ENCODE results near the gene DACT3. TPM values are rescaled to one million over a fixed set of nuclear protein-coding genes. Genes with fewer than 3 reads are reported as not detected.

The DACT3 gene
- total RNA-seq, 1 donor from 2014 or later = 17.5 TPM

DNA sequence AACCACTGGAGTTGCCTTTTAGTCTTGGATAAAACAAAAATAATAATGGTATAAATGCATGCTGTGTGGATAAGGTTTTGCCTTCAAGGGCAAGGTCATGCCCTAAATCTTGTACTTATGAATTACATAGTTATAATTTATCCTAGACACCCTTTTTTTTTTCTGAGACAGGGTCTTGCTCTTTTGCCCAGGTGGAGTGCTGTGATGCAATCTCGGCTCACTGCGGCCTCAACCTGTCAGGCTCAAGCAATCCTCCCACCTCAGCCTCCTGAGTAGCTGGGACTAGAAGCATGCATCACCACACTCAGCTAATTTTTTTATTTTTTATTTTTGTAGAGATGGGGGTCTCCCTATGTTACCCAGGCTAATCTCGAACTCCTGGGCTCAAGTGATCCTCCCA, 7.7 kb upstream of the DACT3 start:
- FAIRE-seq = no peak
- DNase-seq (ENCODE audit: low spot score in 2 of 2) = no peak

DNA sequence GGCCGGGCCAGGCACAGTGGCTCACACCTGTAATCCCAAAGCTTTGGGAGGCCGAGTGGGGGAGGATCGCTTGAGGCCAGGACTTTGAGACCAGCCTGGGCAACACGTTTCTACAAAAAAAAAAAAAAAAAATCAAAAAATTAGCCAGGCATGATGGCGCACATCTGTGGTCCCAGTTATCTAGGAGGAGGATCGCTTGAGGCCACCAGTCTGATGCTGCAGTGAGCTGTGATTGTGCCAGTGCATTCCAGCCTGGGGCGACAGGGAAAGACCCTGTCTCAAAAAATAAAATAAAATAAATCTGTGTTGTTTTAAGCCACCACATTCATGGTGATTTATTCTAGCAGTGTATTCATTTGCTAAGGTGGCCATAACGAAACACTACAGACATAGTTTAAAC, 4.1 kb upstream of the DACT3 start:
- FAIRE-seq = no peak
- DNase-seq (ENCODE audit: low spot score in 2 of 2) = no peak

DNA sequence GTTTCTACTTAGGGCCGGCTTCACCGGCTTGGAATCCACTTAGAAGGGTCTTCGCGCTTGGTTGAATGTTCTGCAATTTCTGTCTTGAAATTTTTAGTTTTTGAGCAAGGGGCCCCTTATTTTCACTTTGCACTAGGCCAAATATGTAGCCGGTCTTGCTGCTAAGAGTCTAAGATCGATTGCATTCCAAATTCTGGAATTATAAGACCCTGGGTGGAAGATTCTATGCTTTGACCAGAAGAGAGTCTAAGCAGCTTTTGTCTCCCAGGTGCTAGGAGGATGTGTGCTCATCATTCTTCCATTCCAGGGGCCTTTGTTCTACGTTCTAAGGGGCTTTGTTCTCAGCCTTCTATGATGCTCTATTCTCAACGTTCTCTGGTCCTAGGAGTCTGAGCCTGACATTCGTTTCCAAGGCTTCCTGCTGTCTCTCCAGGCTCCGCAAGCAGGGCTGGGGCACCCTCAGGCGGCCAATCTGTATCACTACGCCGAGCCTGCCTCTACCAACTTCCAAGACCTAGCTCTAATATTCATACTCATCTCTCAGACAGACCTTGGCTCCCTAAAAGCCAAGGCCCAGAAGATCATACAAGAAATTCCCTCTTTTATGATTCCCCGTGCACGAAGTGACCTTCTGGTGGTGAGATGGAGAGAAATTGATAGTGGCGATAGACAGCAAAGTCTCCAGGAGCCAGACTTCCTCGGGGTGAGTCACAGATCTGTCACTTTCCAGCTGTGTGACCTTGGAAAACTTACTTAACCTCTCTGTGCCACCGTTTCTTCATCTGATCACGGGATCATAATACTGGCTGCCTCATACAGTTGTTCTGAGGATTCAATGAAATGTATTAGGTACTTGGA, 982 bp upstream of the DACT3 start:
- DNase-seq (ENCODE audit: low spot score in 2 of 2) = peak; percentile 76 to 78
- peak; percentile 61 for FAIRE-seq

DNA sequence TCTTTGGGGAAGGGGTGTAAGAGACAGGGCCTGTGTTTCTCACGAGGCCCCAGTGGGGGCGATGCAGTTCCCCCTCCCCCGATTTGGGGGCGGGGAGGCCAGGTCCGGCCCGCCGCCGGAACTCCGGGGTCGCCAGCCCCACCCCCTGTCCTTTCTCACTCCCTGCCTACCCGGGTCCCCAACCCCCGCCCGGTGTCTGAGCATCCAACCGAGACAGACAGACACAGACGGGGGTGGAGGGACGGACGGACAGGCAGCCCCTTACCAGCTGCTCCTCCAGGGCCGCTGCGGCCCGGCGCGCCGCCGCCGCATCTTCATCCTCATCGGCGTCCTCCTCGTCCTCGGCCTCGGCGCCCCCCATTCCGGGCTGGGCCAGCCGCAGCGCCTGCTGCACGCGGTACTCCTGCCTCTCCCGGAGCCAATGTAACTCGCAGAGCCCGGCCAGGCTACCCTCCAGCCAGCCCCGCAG, 397 bp downstream of the DACT3 start:
- FAIRE-seq (no peak), DNase-seq (ENCODE audit: low spot score in 2 of 2) (no peak)

DNA sequence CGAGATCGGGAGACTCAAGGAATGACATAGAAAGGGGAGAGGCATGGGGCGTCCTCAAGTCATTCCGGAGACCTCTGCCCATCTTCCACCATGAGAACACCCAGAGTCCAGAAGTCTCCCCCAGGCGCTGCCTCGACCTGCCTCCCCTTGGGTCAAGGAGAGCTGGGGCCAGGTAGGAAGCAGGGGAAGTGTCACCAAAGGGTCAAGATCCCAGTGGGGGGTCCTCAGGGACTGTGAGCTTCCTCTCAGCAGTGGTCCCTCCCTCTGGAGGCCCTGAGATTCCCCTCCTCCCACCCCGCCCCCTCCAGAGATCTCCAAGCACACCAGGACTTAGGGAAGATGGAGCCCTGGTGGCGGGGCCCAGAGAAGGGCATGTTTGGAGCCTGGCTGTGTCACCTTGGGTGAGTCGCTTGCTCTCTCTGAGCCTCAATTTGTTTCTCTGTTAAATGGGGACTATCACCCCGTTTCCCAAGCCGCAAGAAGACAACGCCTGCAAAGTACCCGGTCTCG, 919 bp downstream of the DACT3 start:
- FAIRE-seq (no peak), DNase-seq (ENCODE audit: low spot score in 2 of 2) (no peak)

DNA sequence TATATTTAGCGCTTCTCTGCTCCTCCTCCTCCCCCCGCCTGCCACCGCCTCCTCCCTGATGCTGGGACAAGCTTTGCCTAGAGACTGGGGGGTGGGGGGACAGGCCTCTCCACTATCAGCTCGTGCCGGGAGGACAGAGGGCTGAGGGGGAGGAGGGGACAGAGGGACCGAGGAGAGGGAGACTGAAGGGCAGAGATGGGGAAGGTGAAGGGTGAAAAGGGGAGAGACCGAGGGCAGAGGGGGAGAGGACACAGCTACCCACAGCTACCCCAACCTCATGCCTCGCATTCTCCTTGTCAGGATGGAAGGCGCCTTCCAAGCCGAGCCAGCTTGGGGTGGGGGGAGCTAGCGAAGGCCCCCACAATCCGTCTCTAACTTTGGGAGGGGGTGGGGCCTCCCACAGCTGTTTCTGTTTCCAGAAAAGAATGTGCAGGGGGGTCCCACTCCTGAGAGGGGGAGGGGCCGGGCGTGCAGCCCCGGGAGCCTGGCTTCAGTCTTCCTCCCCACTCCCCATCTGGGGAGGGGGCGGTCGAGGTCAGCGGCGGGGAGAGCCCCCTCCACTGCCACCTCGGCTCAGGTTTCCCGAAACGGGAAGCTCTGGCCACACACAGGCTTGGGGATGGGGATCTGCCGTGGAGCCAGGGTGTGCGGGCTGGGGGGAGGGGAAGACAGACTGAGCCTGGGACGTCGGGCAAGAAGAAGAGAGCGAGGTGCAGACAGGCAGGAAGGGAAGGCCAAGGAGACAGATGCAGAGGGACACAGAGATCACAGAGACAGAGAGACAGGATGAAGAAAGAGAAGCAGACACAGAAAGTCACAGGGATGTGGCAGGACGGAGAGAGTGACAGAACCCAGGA, 1.6 kb downstream of the DACT3 start:
- no peak for FAIRE-seq
- DNase-seq (ENCODE audit: low spot score in 2 of 2) = no peak

DNA sequence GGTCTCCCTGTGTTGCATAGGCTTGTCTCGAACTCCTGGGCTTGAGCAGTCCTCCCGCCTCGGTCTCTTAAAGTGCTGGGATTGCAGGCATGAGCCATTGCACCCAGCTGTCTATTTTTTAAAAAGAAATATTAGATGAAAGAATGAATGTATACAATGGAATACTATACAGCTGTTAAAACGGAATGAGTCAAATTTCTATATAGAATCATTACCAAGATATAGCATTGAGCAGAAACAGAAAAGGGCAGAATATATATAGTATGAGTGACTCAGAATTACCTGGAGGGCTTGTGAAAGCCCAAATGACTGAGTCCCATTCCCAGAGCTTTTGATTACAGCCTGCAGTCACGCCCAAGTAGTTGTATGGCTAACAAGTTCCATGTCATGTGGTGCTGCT, 4.4 kb downstream of the DACT3 start:
- no peak for FAIRE-seq
- no peak for DNase-seq (ENCODE audit: low spot score in 2 of 2)

DNA sequence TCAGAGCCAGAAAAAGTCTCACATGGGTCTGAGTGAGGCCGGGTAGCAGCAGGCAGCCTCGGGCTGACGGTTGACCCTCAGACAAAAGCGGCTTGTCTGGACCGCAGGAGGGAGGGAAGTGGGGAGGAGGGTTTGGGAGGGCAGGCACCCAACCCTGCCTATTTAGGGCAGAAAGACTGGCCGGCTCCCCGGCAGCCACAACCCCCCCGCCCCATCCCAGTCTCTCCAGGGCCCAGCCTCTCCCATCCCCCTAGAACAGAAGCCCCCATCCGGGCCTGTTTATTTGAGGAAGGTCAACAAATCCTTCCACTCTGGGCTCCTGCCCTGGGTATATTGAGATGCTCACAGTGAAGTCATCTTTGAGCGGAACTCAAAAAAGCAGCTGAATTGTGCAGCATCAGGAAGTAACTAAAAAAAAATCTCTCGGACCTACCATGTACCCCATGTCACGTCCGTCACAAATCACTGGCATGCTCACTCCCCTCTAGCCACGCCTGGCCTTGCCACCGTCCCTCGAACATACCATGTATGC, 6.3 kb downstream of the DACT3 start:
- FAIRE-seq (no peak), DNase-seq (ENCODE audit: low spot score in 2 of 2) (peak; percentile 72 to 84)

DNA sequence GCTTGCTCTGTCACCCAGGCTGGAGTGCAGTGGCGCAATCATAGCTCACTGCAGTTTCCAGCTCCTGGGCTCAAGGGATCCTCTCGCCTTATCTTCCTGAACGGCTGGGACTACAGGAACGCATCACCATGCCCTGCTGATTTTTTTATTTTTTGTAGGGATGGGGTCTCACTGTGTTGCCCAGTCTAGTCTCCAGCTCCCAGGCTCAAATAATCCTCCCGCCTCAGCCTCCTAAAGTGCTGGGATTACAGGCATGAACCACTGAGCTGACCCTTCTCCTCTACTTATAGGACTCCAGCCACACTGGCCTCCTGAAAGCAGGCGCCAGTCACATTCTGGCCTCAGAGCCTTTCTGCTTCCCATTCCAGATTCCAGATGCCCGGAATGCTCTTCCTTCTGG, 10.5 kb downstream of the DACT3 start:
- DNase-seq (ENCODE audit: low spot score in 2 of 2) = no peak
- no peak for FAIRE-seq

DNA sequence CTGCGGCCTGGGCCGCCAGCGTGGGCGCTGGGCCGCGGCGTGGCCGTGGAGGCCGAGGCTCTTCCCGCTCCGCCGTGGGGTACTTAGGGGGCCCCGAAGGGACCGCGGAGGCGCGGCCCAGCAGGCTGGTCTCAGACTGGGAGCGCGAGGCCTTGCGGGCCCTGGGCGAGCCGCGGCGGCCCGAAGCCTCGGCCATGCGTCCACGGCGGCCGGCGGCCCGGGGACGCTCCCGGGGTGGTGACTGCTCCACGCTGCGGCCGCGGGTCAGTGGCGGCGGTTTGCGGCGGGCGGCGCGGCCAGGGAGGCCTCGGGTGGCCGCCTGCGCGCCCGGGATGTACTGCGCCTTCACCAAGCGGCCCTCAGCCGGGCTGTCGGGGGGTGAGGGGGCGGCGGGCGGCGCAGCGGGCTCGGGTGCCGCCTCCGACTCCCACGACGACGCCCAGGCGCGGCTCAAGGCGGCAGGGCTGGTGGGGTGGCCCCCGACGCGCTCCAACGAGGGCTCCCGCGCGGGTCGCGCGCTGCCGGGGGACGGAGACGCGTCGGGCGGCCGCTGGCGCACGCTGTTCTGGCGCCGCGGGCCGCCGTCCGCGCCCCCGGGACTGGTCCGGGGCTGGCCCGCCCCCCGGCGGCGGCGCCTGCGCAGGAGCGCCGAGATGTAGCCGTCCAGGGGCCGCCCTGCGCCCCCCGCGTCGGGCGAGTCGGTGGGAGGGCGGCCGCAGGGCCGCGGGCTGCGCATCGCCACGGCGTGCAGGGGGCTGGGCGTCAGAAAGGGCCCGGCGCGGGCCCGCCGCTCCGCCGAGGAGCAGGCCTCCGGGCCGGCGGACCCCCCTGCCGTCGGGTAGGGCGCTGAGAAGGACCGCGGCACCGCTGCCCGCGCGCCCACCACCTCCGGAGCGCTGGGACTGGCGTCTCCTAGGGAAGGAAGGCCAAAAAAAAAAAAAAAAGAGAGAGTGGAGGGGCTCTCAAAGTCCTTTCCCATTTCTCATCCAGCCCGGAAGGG, 11.7 kb downstream of the DACT3 start:
- FAIRE-seq = no peak

DNA sequence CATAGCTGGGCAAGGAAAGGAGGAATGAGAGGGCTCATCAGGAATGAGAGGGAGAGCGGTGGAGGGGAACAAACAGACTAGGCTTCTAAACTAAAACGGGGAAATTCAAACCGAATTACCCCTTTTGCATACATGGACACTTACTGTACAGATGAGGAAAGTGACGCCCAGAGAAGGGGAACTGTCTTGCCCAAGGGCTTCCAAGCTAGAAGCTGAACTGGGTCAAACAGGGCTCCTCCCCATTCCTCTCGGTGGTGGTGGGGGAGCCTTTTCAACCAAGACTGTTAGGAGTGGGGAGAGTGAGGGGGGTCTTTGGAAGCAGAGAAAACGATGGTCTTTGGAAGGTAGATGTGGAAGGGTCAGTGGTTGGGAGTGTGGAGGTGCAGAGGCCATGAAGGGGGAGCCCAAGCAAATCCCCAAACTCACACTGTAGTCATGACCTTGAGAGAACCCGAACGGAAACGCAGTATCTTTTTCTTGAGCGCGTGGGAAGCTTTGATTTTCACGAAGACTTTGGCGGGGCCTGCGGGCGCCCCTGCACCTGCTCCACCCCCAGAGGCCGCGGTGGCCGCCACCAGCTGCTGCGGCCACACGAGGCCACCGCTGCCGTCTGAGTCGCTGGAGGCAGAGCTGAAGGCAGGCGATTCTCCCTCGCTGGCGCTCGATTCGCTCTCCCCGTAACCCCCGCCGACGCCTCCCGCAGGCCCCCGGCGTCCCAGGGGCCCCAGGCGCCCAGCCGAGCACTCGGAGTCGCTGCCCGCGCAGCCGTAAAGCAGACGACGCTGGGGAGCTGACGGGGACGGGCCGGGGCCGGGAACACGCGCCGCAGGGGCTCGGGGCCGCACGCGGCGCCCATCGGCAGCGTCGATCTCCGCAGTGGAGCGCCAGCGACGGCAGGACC, 12.7 kb downstream of the DACT3 start:
- FAIRE-seq (no peak), DNase-seq (ENCODE audit: low spot score in 2 of 2) (peak in 1 of 2 donors; percentile 44)

More for the DNA sequence above, 11.7 kb downstream of the DACT3 start:
- DNase-seq (ENCODE audit: low spot score in 2 of 2) = peak in 1 of 2 donors; percentile 36

DNA sequence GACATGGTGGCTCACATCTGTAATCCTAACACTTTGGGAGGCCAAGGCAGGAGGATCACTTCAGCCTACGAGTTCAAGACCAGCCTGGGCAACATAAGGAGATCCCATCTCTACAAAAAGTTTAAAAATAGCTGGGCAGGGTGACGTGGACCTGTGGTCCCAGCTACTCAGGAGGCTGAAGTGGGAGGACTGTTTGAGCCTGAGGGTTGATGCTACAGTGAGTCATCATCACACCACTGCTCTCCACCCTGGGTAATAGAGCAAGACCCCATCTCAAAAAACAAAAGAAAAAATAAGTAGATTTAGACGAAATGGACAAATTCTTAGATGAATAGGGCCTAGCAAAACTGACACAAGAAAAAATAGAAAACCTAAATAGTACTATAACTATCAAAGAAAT, 14.6 kb downstream of the DACT3 start:
- DNase-seq (ENCODE audit: low spot score in 2 of 2) = no peak
- no peak for FAIRE-seq

DNA sequence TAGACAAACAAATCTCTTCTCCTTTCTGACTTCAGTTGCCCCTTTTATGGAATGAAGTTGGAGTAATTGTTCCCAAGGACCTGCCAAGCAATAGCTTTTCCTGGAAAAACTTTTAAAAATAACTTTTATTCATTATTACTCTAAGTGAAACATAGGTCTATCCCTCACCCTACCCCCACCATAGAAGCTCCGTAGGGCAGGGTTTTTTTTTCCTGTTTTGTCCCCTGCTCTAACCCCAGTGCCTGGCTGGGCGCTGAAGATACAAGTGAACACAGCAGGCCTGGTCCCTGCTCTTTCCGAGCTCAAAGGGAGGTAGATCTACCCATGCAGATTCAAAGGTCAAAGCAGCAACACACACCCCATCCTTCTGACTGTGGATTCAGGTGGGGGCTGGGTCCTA, 16.3 kb downstream of the DACT3 start:
- FAIRE-seq = no peak
- DNase-seq (ENCODE audit: low spot score in 2 of 2) = no peak

DNA sequence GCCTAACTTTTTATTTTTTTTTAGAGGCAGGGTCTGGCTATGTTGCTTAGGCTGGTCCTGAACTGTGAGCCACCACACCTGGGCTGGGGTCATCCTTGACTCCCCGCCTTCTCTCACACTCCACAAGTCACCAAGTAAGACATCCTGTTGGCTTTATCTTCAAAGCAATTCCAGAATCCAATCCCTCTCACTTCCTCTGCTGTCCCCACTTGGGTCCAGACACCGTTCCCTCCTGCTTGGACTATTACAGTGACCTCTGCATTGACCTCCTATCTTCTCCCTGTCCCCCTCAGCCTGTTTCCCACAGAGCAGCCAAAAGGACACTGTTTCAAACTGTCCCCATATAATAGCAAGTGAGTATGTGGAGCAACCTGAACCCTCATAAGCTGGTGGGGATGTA, 20.3 kb downstream of the DACT3 start:
- DNase-seq (ENCODE audit: low spot score in 2 of 2) = no peak
- FAIRE-seq = no peak

DNA sequence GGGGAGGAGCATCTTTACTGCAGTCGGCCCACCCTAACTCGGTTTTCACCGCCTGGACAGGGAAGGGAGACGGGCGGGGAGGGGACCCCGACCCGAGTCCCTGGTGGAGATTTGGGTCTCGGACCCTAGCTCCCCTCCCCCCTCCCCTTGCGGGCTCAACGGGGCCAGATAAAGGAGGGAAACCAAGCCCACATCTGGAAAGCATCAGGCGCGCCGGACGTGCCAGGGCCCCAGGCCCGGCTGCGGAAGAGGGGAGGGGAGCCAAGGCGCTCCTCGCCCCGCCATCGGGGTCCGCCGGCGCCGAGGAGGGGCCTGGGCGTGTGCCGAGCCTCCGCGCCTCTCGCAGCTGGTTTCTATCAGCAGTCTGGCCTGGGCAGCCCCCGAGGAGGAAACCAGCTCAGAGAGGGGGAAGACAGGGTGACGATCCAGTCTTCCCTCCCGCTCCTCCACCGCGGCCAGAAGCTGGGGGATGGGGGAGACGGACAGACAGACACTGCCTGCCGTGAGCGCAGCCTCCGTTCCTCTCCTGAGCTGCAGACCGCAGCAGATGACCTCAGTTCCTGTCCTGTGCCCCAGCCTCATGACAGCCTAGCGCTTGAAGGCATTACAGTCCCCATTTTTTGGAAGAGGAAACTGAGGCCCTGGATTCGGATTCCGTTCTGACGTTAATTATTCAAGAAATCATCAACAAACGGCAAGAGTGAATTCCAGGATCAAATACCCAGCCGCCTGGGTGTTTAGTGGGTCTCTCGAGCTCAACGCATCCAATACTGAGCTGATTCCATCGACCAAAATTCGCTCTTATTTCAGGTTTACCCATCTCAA, 21.4 kb downstream of the DACT3 start:
- FAIRE-seq (no peak), DNase-seq (ENCODE audit: low spot score in 2 of 2) (no peak)

DNA sequence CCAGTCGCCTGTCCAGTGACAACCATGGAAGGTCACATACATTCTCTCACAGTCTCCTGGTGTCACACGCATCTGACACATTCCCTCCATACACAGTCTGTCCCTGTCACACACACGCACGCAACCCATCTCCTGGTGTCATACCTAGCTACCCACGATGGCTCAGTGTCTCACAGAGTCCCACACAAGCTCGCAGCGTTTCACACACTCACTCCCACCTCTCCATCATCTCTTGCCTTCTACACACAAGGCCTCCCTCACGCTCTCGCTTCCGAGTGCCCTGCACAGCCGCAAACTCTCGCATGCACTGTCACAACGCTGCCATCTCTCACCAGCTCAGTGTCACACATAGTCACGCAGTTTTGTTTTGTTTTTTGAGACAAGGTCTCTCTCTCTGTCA, 23.8 kb downstream of the DACT3 start:
- FAIRE-seq (no peak), DNase-seq (ENCODE audit: low spot score in 2 of 2) (no peak)

DNA sequence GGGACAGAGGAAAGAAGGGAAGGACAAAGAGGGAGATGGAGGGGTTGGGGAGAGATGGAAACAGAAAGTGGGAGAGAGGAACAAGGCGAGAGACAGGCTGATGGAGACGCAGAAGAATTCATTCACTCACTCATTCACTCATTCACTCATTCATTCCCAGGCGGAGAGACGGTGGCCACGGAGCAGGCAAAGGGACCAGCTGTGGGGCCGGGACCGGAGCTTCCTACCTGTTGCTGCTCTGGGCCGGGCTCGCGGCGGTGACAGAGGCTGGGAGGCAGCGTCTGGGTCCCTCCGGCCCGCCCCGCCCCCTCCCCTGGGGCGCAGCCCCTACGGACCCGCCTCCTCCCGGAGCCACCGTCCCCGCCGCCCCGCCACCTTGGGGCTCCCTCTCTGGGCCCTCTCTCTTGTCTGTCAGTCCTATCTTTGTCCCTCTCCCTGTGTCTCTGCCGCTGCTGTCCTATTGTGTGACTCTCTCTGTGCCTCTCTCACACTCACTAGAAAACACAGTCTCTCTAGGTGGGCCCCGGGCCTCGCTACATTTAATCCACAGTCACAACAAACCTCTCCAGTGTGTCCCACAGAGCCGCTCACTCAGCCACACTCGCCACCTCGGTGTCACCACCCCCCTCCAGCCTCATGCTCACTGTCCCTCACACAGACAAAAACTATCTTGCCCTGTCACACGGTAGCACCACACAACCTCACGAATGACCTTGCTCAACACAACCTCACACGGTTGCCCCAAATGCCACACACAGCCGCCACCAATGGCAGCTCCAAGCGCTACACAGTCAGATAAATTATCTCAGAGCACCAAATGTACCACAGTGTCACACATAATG, 24.8 kb downstream of the DACT3 start, which contains the start of gene GNG8:
Gene GNG8 (minus strand): TSS at position 283 of the 842 bp plus-strand sequence. CDS start 1,520 bp downstream, outside the sequence.
- DNase-seq (ENCODE audit: low spot score in 2 of 2) = no peak
- FAIRE-seq = no peak
